HG02885 (cell line): ENCODE results near the gene SPATA33.

Experiments used
- ATAC-seq: cut with Tn5 transposase; IDR thresholded peaks from one replicate; pipeline ENCODE4 v1.9.1; 2021; ENCODE audit warnings: mild to moderate bottlenecking; ENCODE audit not compliant: unreplicated experiment, poor library complexity

The SPATA33 gene

GRCh38 chr16:89657442-89658220 lies at the start of gene SPATA33, which contains the start of gene CHMP1A:
Gene SPATA33 (plus strand): TSS chr16:89657836. CDS start chr16:89657912, 76 bp downstream.
Gene CHMP1A (minus strand): TSS chr16:89657708. CDS start chr16:89657588, 120 bp downstream.
- ATAC-seq, result peak; percentile 92

GRCh38 chr16:89607937-89608740 lies 49.5 kb upstream of the SPATA33 start:
- ATAC-seq, result no peak

GRCh38 chr16:89610108-89610453 lies 47.6 kb upstream of the SPATA33 start:
- no peak for ATAC-seq

- no peak for ATAC-seq
Measured at GRCh38 chr16:89612415-89613166, 45.0 kb upstream of the SPATA33 start.

GRCh38 chr16:89613231-89613953 lies 44.2 kb upstream of the SPATA33 start, which contains the start of gene DPEP1:
Gene DPEP1 (plus strand): TSS chr16:89613642. CDS start chr16:89630411, 16,769 bp downstream.
- ATAC-seq, result no peak

GRCh38 chr16:89613954-89614459 lies 43.6 kb upstream of the SPATA33 start:
- ATAC-seq, result no peak

GRCh38 chr16:89615176-89615575 lies 42.5 kb upstream of the SPATA33 start:
- no peak for ATAC-seq

- no peak for ATAC-seq
Measured at GRCh38 chr16:89615596-89616090, 42.0 kb upstream of the SPATA33 start.

GRCh38 chr16:89616623-89617022 lies 41.0 kb upstream of the SPATA33 start:
- no peak for ATAC-seq

- no peak for ATAC-seq
Measured at GRCh38 chr16:89617036-89617435, 40.6 kb upstream of the SPATA33 start.

GRCh38 chr16:89618109-89618998 lies 39.3 kb upstream of the SPATA33 start:
- ATAC-seq, result no peak

- ATAC-seq, result no peak
Measured at GRCh38 chr16:89619840-89620239, 37.8 kb upstream of the SPATA33 start.

- no peak for ATAC-seq
Measured at GRCh38 chr16:89620406-89620841, 37.2 kb upstream of the SPATA33 start.

- ATAC-seq, result no peak
Measured at GRCh38 chr16:89621136-89621697, 36.4 kb upstream of the SPATA33 start.

- no peak for ATAC-seq
Measured at GRCh38 chr16:89621698-89622409, 35.8 kb upstream of the SPATA33 start.

GRCh38 chr16:89623511-89624261 lies 34.0 kb upstream of the SPATA33 start:
- ATAC-seq, result no peak
